ENCODE measurements around the gene RNF123. TPM values are rescaled to one million over a fixed set of nuclear protein-coding genes. Genes with fewer than 3 reads are reported as not detected.

Gene RNF123
- total and polyA plus RNA-seq, 2 donors = 15.9 to 29.3 TPM

DNA sequence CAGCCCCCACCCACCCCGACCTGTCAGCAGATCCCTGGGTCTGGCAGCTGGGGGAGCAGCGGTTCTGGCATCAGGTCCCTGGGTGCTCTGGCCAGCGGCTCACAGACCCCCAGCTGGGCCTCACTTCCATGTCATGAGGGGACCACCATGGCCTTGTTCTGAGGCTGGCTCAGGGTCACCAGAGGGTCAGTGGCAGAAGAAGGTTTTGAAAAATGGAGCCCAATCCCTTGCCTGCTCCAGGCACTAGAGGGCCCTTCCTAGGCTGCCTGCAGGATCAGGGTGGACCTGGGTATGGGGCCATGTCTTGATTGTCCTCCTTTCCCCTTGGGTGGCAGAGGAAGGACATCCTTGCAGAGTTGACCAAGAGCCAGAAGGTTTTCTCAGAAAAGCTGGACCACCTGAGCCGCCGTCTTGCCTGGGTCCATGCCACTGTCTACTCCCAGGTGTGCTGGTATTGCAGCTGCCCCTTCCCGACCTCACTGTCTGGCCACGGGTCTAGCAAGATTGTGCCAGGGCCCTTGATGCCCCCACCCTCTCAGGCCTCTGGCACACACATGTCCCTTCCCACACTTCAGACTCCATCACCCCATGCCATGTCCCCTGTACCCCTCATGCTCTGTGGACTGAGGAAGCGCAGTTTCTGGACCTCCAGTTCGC lies 17.2 kb downstream of the RNF123 start:
- Histone ChIP-seq H3K4me3 (ENCODE audit: low read depth, low read length) (no peak overlapping the region), H3K4me1 (ENCODE audit: insufficient read depth) (no peaks in the 10 kb centered on the region), H3K27ac (ENCODE audit: low read depth) (no peak overlapping the region), H3K36me3 (ENCODE audit: insufficient read depth) (no peaks in the 10 kb centered on the region)
- 88% methylated on average over 9 of the region's 9 CpGs for WGBS
- DNase-seq (ENCODE audit: extremely low spot score) = no peak

DNA sequence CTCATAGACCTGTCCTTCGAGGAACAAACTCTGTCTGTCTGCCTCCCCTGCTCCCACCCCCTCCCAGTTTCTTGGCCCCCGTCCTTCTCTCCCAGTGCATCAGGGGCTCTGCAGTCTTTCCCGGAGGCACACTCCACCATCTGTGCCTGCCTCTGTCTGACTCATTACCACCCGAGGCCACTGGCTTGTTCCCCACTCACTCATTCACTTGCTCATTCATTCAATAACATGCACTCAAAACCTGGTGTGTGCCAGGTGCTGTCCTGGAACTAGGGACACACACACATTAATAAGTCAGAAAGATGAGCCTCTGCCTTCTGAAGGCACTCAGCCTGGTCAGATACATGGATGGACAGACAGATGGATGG lies 17.7 kb downstream of the RNF123 start:
- H3K36me3 ChIP-seq (ENCODE audit: insufficient read depth) = no peaks in the 10 kb centered on the region
- DNase-seq (ENCODE audit: extremely low spot score) = no peak
- no peaks in the 10 kb centered on the region for H3K4me1 ChIP-seq (ENCODE audit: insufficient read depth)
- WGBS = 81% methylated on average over 4 of the region's 4 CpGs
- no peak overlapping the region for H3K27ac ChIP-seq (ENCODE audit: low read depth)
- no peak overlapping the region for H3K4me3 ChIP-seq (ENCODE audit: low read depth, low read length)

- DNase-seq (ENCODE audit: extremely low spot score) = no peak
- Histone ChIP-seq H3K36me3 (ENCODE audit: insufficient read depth) (no peaks in the 10 kb centered on the region), H3K4me3 (ENCODE audit: low read depth, low read length) (no peak overlapping the region), H3K27ac (ENCODE audit: low read depth) (no peak overlapping the region), H3K4me1 (ENCODE audit: insufficient read depth) (no peaks in the 10 kb centered on the region)
- 90% methylated on average over 8 of the region's 8 CpGs for WGBS
Measured at GRCh38 chr3:49709852-49710251, 20.5 kb downstream of the RNF123 start.

GRCh38 chr3:49711489-49711888 lies 22.1 kb downstream of the RNF123 start:
- no peak overlapping the region for H3K4me3 ChIP-seq (ENCODE audit: low read depth, low read length)
- H3K4me1 ChIP-seq (ENCODE audit: insufficient read depth) = no peaks in the 10 kb centered on the region
- H3K27ac ChIP-seq (ENCODE audit: low read depth) = no peak overlapping the region
- DNase-seq (ENCODE audit: extremely low spot score) = no peak
- WGBS = 91% methylated on average over 5 of the region's 5 CpGs
- no peaks in the 10 kb centered on the region for H3K36me3 ChIP-seq (ENCODE audit: insufficient read depth)

DNA sequence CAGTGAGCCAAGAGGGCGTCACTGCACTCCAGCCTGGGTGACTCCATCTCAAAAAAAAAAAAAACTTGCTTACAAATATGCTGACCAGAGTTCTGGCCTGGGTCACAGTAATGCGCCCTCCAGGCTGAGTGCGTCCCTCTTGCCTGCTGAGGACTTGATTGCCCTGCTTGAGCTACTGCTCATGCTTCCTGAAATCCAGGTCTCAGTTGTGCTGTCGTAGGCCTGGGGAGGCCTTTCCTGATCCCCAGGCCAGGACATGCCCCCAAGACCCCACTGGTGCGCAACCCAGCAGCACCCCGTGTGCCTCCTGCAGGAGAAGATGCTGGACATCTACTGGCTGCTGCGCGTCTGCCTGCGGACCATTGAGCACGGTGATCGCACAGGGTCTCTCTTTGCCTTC lies 22.8 kb downstream of the RNF123 start:
- Histone ChIP-seq H3K36me3 (ENCODE audit: insufficient read depth) (no peaks in the 10 kb centered on the region), H3K4me1 (ENCODE audit: insufficient read depth) (no peaks in the 10 kb centered on the region), H3K4me3 (ENCODE audit: low read depth, low read length) (no peak overlapping the region), H3K27ac (ENCODE audit: low read depth) (no peak overlapping the region)
- WGBS = 88% methylated on average over 11 of the region's 11 CpGs
- DNase-seq (ENCODE audit: extremely low spot score) = no peak

- H3K4me1 ChIP-seq (ENCODE audit: insufficient read depth) = no peaks in the 10 kb centered on the region
- H3K4me3 ChIP-seq (ENCODE audit: low read depth, low read length) = no peak overlapping the region
- 66% methylated on average over 7 of the region's 7 CpGs for WGBS
- H3K36me3 ChIP-seq (ENCODE audit: insufficient read depth) = no peaks in the 10 kb centered on the region
- no peak for DNase-seq (ENCODE audit: extremely low spot score)
- H3K27ac ChIP-seq (ENCODE audit: low read depth) = no peak overlapping the region
Measured at GRCh38 chr3:49712631-49713317, 23.4 kb downstream of the RNF123 start.

DNA sequence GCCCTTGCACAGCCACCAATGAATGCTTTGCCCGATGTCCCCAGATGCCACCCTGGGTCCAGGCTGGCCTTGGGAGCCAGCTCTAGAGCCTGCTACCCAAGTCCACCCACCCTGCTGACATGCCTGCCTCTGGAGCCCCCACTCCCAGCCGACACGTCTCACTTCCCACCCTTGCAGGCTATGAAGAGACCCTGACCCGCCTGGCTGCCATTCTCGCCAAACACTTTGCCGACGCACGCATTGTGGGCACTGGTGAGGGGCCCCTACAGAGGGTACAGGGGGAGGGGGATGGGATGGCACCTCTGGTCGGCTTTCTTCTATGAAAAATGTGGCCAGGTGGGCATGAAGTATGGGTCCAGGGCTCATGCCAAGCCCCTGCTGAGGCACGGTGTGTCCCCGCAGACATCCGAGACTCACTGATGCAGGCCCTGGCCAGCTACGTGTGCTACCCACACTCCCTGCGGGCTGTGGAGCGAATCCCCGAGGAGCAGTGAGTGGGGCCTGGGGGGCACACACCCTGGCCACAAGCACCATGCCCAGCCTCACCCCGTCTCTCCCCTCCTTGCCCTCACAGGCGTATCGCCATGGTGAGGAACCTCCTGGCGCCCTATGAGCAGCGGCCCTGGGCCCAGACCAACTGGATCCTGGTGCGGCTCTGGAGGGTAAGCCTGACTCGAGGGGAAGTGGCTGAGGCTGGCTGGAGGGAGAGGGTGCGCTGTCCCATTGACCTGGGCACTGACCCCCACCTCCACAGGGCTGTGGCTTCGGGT lies 24.2 kb downstream of the RNF123 start:
- 93% methylated on average over 25 of the region's 25 CpGs for WGBS
- DNase-seq (ENCODE audit: extremely low spot score) = no peak
- no peak overlapping the region for H3K4me3 ChIP-seq (ENCODE audit: low read depth, low read length)
- H3K27ac ChIP-seq (ENCODE audit: low read depth) = no peak overlapping the region
- H3K36me3 ChIP-seq (ENCODE audit: insufficient read depth) = no peaks in the 10 kb centered on the region
- no peaks in the 10 kb centered on the region for H3K4me1 ChIP-seq (ENCODE audit: insufficient read depth)

DNA sequence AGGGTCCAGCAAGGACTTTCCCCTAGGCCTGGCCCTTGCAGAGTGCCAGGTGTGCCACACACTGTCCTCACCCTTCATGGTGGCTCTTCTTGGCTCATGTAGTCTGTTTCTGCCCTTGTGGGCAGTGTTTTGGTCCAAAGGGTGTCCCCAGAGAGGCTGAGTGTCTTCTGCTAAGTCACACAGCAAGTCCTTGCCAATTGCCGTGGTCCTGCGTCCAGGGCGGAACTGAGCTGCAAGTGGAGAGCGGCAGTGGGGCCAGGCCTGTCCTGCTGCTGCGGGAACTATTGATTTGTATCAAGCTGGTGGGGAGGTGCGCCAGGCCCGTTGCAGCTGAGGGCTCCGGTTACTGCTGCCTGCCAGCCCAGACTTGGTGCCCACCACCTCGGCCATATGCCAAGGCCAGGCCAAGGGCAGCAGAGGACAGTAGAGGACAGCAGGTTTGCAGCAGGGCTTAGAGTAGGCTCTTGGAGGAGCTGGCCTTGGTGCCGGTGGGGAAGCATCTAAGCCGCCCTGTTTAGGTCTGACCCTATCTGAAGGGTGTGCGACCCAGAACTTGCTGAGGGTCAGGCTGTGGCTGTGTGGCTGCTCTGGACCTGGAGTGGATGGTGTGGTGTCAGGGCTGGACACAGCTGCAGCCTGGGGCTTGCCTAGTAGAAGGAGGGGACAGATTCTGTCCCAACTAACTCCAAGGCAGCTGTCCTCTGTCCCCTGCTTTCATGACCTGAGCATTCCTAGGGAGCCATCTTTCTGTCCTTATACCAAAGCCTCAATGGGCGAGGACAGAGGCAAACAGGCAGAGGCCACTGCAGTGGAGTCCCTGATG lies 25.6 kb downstream of the RNF123 start:
- H3K4me3 ChIP-seq (ENCODE audit: low read depth, low read length) = no peak overlapping the region
- DNase-seq (ENCODE audit: extremely low spot score) = no peak
- no peak overlapping the region for H3K27ac ChIP-seq (ENCODE audit: low read depth)
- H3K4me1 ChIP-seq (ENCODE audit: insufficient read depth) = no peaks in the 10 kb centered on the region
- WGBS = 90% methylated on average over 13 of the region's 13 CpGs
- no peaks in the 10 kb centered on the region for H3K36me3 ChIP-seq (ENCODE audit: insufficient read depth)

- 91% methylated on average over 13 of the region's 13 CpGs for WGBS
- H3K27ac ChIP-seq (ENCODE audit: low read depth) = no peak overlapping the region
- no peaks in the 10 kb centered on the region for H3K4me1 ChIP-seq (ENCODE audit: insufficient read depth)
- H3K4me3 ChIP-seq (ENCODE audit: low read depth, low read length) = no peak overlapping the region
- no peak for DNase-seq (ENCODE audit: extremely low spot score)
- H3K36me3 ChIP-seq (ENCODE audit: insufficient read depth) = no peaks in the 10 kb centered on the region
Measured at GRCh38 chr3:49715611-49716121, 26.3 kb downstream of the RNF123 start.

GRCh38 chr3:49716169-49716568 lies 26.8 kb downstream of the RNF123 start:
- Histone ChIP-seq H3K36me3 (ENCODE audit: insufficient read depth) (no peaks in the 10 kb centered on the region), H3K4me1 (ENCODE audit: insufficient read depth) (no peaks in the 10 kb centered on the region)
- DNase-seq (ENCODE audit: extremely low spot score) = no peak

DNA sequence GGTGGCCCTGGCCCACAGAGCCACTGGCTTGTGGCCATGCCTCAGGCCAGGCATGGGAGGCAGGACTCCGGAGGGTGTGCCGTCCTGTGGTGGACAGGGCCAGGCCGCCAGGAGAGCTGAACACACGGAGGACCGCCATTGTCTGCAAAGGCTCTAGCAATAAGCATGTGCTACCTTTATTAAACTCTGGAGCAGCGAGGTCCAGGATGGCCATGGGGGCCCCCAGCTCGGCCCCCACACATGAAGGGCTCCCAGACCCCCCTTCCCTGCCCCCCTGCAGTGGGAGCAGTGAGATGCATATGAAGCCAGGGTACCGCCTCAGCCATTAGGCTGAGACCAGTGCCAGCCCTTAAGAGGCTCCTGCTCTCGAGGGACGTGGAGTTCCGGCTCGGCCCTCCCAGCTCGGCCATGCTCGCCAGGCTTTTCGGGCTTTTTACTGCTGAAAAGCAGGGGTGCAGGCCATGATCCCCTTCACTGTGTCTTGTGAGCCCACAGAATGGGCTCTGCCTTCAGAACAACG lies 27.4 kb downstream of the RNF123 start:
- no peaks in the 10 kb centered on the region for H3K4me1 ChIP-seq (ENCODE audit: insufficient read depth)
- 88% methylated on average over 16 of the region's 16 CpGs for WGBS
- no peaks in the 10 kb centered on the region for H3K36me3 ChIP-seq (ENCODE audit: insufficient read depth)
- no peak overlapping the region for H3K4me3 ChIP-seq (ENCODE audit: low read depth, low read length)
- no peak overlapping the region for H3K27ac ChIP-seq (ENCODE audit: low read depth)
- no peak for DNase-seq (ENCODE audit: extremely low spot score)

More at GRCh38 chr3:49716169-49716568, 26.8 kb downstream of the RNF123 start:
- no peak overlapping the region for H3K4me3 ChIP-seq (ENCODE audit: low read depth, low read length)
- H3K27ac ChIP-seq (ENCODE audit: low read depth) = no peak overlapping the region
- WGBS = 91% methylated on average over 7 of the region's 7 CpGs

- whole genome bisulfite sequencing = 93% methylated on average over 14 of the region's 14 CpGs
- Histone ChIP-seq H3K4me1 (ENCODE audit: insufficient read depth) (no peaks in the 10 kb centered on the region), H3K27ac (ENCODE audit: low read depth) (no peak overlapping the region), H3K36me3 (ENCODE audit: insufficient read depth) (no peaks in the 10 kb centered on the region), H3K4me3 (ENCODE audit: low read depth, low read length) (no peak overlapping the region)
- no peak for DNase-seq (ENCODE audit: extremely low spot score)
Measured at GRCh38 chr3:49717211-49717958, 28.0 kb downstream of the RNF123 start.

Measured in urinary bladder (tissue), 4 donors.